Measurements from ENCODE around the gene TNFAIP8L2.
"Not testable (repeated sequence)": the region's sequence is repeated elsewhere in the genome, so short reads cannot be mapped to it uniquely, and the experiment has no call there.

Gene TNFAIP8L2

GRCh38 chr1:151189637-151190445, 33.4 kb downstream of the TNFAIP8L2 start, which contains the start of gene VPS72:
TSS of gene VPS72 (minus strand) at chr1:151190197. CDS start at chr1:151190121, 76 bp downstream.
- no peak for TF ChIP-seq CTCF (IDR thresholded peaks at IDR 0.05)
- H3K27me3 ChIP-seq (ENCODE audit: control insufficient read depth, insufficient read depth, low read length) = no peaks in the 10 kb centered on the region
- peak within 1 kb of the TSS; percentile 28 for H3K9ac ChIP-seq
- peak within 1 kb of the TSS; percentile 89 for H2AFZ ChIP-seq
- peak within 1 kb of the TSS; percentile 66 for H3K4me2 ChIP-seq (ENCODE audit: low read length)
- no peaks in the 10 kb centered on the region for H3K36me3 ChIP-seq (ENCODE audit: control insufficient read depth, insufficient read depth, low read length)
- peak within 1 kb of the TSS; percentile 94 for H3K4me3 ChIP-seq (ENCODE audit: low read depth, low read length)
- peak within 1 kb of the TSS; percentile 68 for H3K27ac ChIP-seq
- no peaks in the 10 kb centered on the region for H3K4me1 ChIP-seq
- no peaks in the 10 kb centered on the region for H3K79me2 ChIP-seq
- no peaks in the 10 kb centered on the region for H3K9me3 ChIP-seq (ENCODE audit: control insufficient read depth, low read length)

DNA sequence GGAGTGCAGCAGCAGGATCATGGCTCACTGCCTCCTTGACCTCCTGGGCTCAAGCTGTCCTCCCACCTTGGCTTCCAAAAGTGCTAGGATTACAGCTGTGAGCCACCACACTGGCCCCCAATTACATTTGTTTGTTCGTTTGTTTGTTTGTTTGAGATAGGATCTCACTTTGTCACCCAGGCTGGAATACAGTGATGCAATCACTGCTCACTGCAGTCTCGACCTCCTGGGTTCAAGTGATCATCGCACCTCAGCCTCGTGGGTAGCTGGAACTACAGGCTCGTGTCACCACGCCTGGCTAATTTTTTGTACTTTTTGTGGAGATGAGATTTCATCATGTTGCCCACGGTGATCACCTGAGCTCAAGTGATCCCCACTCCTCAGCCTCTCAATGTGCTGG, 35.6 kb downstream of the TNFAIP8L2 start:
- no peaks in the 10 kb centered on the region for H3K9me3 ChIP-seq (ENCODE audit: control insufficient read depth, low read length)
- H3K9ac ChIP-seq = no peak overlapping the region
- H2AFZ ChIP-seq = no peak overlapping the region
- H3K36me3 ChIP-seq (ENCODE audit: control insufficient read depth, insufficient read depth, low read length) = no peaks in the 10 kb centered on the region
- H3K27me3 ChIP-seq (ENCODE audit: control insufficient read depth, insufficient read depth, low read length) = no peaks in the 10 kb centered on the region
- no peak for TF ChIP-seq CTCF (IDR thresholded peaks at IDR 0.05)
- H3K27ac ChIP-seq = no peak overlapping the region
- no peak overlapping the region for H3K4me3 ChIP-seq (ENCODE audit: low read depth, low read length)
- H3K79me2 ChIP-seq = no peaks in the 10 kb centered on the region
- no peak overlapping the region for H3K4me2 ChIP-seq (ENCODE audit: low read length)
- no peaks in the 10 kb centered on the region for H3K4me1 ChIP-seq

DNA sequence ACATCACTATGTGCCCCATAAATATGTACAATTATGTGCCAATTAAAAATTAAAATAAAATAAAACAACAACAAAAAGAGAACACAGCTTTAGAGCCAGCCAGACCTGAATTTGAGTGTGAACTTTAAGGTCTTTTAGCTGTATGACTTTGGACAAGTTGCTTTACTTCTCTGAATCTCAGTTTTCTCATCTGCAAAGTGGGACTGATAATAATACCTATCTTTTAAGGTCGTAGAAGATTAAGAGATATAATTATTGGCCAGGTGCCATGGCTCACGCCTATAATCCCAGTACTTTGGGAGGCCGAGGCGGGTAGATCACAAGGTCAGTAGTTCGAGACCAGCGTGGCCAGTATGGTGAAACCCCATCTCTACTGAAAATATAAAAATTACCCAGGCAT, 36.9 kb downstream of the TNFAIP8L2 start:
- H3K4me1 ChIP-seq = peaks cover 3% of the 10 kb centered on the region
- H2AFZ ChIP-seq = no peak overlapping the region
- no peak overlapping the region for H3K4me3 ChIP-seq (ENCODE audit: low read depth, low read length)
- H3K79me2 ChIP-seq = no peaks in the 10 kb centered on the region
- H3K9me3 ChIP-seq (ENCODE audit: control insufficient read depth, low read length) = no peaks in the 10 kb centered on the region
- H3K27me3 ChIP-seq (ENCODE audit: control insufficient read depth, insufficient read depth, low read length) = no peaks in the 10 kb centered on the region
- H3K27ac ChIP-seq = no peak overlapping the region
- no peak overlapping the region for H3K9ac ChIP-seq
- no peak overlapping the region for H3K4me2 ChIP-seq (ENCODE audit: low read length)
- TF ChIP-seq CTCF (IDR thresholded peaks at IDR 0.05) = no peak
- H3K36me3 ChIP-seq (ENCODE audit: control insufficient read depth, insufficient read depth, low read length) = no peaks in the 10 kb centered on the region

- H3K27me3 ChIP-seq (ENCODE audit: control insufficient read depth, insufficient read depth, low read length) = no peaks in the 10 kb centered on the region
- TF ChIP-seq CTCF (IDR thresholded peaks at IDR 0.05) = no peak
- H3K4me2 ChIP-seq (ENCODE audit: low read length) = no peak overlapping the region
- no peak overlapping the region for H3K27ac ChIP-seq
- no peak overlapping the region for H3K9ac ChIP-seq
- no peak overlapping the region for H3K4me3 ChIP-seq (ENCODE audit: low read depth, low read length)
- H3K9me3 ChIP-seq (ENCODE audit: control insufficient read depth, low read length) = no peaks in the 10 kb centered on the region
- H3K4me1 ChIP-seq = peaks cover 3% of the 10 kb centered on the region
- H2AFZ ChIP-seq = no peak overlapping the region
- H3K36me3 ChIP-seq (ENCODE audit: control insufficient read depth, insufficient read depth, low read length) = no peaks in the 10 kb centered on the region
- no peaks in the 10 kb centered on the region for H3K79me2 ChIP-seq
Measured at GRCh38 chr1:151193856-151194255, 37.4 kb downstream of the TNFAIP8L2 start.

GRCh38 chr1:151194894-151195594, 38.6 kb downstream of the TNFAIP8L2 start:
- H3K36me3 ChIP-seq (ENCODE audit: control insufficient read depth, insufficient read depth, low read length); H3K27ac ChIP-seq; H3K79me2 ChIP-seq; H3K9ac ChIP-seq; H3K9me3 ChIP-seq (ENCODE audit: control insufficient read depth, low read length); H3K4me3 ChIP-seq (ENCODE audit: low read depth, low read length); H3K4me2 ChIP-seq (ENCODE audit: low read length); H3K4me1 ChIP-seq; H3K27me3 ChIP-seq (ENCODE audit: control insufficient read depth, insufficient read depth, low read length); H2AFZ ChIP-seq: not testable (repeated sequence)

Data from parathyroid adenoma (tissue), 2 donors.